Neuronal stem cell (in vitro differentiated cells): Measurements from ENCODE around the gene MXI1.

Source experiments
- DNase-seq: peaks from one replicate; pipeline ENCODE4 v3.0.0-alpha.2; 2013; ENCODE audit warnings: low spot score
- H2AFZ ChIP-seq: one replicate; pipeline ENCODE4 v1.6.1; 2013; ENCODE audit warnings: mild to moderate bottlenecking, low read length, inconsistent platforms
- H2AK5ac ChIP-seq: 2 replicates; pipeline ENCODE4 v1.6.1; 2013; ENCODE audit warnings: low read depth, mild to moderate bottlenecking, inconsistent platforms, low read length, moderate library complexity, mixed read lengths
- H2BK120ac ChIP-seq: 2 replicates; pipeline ENCODE4 v1.6.1; 2013; ENCODE audit warnings: low read depth, mild to moderate bottlenecking, inconsistent platforms, low read length, moderate library complexity, mixed read lengths
- H2BK12ac ChIP-seq: one replicate; pipeline ENCODE4 v1.6.1; 2013; ENCODE audit warnings: low read length, inconsistent platforms
- H2BK15ac ChIP-seq: 2 replicates; pipeline ENCODE4 v1.6.1; 2013; ENCODE audit warnings: mild to moderate bottlenecking, low read length, inconsistent platforms, mixed read lengths
- H2BK5ac ChIP-seq: one replicate; pipeline ENCODE4 v1.6.1; 2013; ENCODE audit warnings: inconsistent platforms, mild to moderate bottlenecking, low read length, moderate library complexity
- H3K14ac ChIP-seq: one replicate; pipeline ENCODE4 v1.6.1; 2013; ENCODE audit warnings: low read length, inconsistent platforms
- H3K18ac ChIP-seq: 2 replicates; pipeline ENCODE4 v1.6.1; 2013; ENCODE audit warnings: low read length, inconsistent platforms
- H3K23ac ChIP-seq: 2 replicates; pipeline ENCODE4 v1.6.1; 2013; ENCODE audit warnings: low read depth, mild to moderate bottlenecking, mixed read lengths, low read length, inconsistent platforms; ENCODE audit not compliant: poor library complexity
- H3K27ac ChIP-seq: replicated peaks from 3 replicates; pipeline ENCODE4 v1.5.1; 2013; ENCODE audit warnings: low read length, inconsistent platforms
- H3K27me3 ChIP-seq, 3 experiments: 2 replicates each; pipeline ENCODE4 v1.6.1; 2013; ENCODE audit warnings: low read length in 3 of 3, mild to moderate bottlenecking in 2 of 3, inconsistent platforms in 1 of 3, low read depth in 1 of 3, mixed read lengths in 1 of 3, moderate library complexity in 1 of 3; ENCODE audit not compliant: control insufficient read depth in 3 of 3, insufficient read depth in 3 of 3
- H3K36me3 ChIP-seq, 2 donors: replicated peaks in 1 of 2; 2 replicates each; pipeline ENCODE4 v1.6.1; 2013; ENCODE audit warnings: low read length in 2 of 2; ENCODE audit not compliant: control insufficient read depth in 2 of 2, insufficient read depth in 2 of 2
- H3K4ac ChIP-seq: 2 replicates; pipeline ENCODE4 v1.6.1; 2013; ENCODE audit warnings: inconsistent platforms, mild to moderate bottlenecking, low read length, moderate library complexity
- H3K4me1 ChIP-seq, 2 donors: 1 replicate in 1 of 2; 2 replicates in 1 of 2; pipeline ENCODE4 v1.6.1; 2013; ENCODE audit warnings: low read length in 2 of 2, low read depth in 1 of 2; ENCODE audit not compliant: control insufficient read depth in 2 of 2, insufficient read depth in 1 of 2
- H3K4me2 ChIP-seq: one replicate; pipeline ENCODE4 v1.6.1; 2013; ENCODE audit warnings: mild to moderate bottlenecking, low read length, inconsistent platforms; ENCODE audit not compliant: insufficient read depth, poor library complexity, severe bottlenecking
- H3K4me3 ChIP-seq, 2 donors: 2 replicates each; pipeline ENCODE4 v1.5.1; 2013; ENCODE audit warnings: low read length in 2 of 2, mild to moderate bottlenecking in 2 of 2, inconsistent platforms in 1 of 2, moderate library complexity in 1 of 2
- H3K79me1 ChIP-seq: one replicate; pipeline ENCODE4 v1.6.1; 2013; ENCODE audit warnings: low read depth, mild to moderate bottlenecking, inconsistent platforms, low read length, moderate library complexity
- H3K9ac ChIP-seq: one replicate; pipeline ENCODE4 v1.6.1; 2013; ENCODE audit warnings: mild to moderate bottlenecking, low read depth, low read length, inconsistent platforms; ENCODE audit not compliant: poor library complexity
- H3K9me3 ChIP-seq, 2 donors: replicated peaks in 1 of 2; 2 replicates each; pipeline versions ENCODE3 to v1.6.1; 2013; ENCODE audit warnings: low read length in 2 of 2, mild to moderate bottlenecking in 2 of 2, inconsistent platforms in 1 of 2, low read depth in 1 of 2, mixed read lengths in 1 of 2, moderate library complexity in 1 of 2; ENCODE audit not compliant: control insufficient read depth in 2 of 2, insufficient read depth in 1 of 2
- H4K8ac ChIP-seq: one replicate; pipeline ENCODE4 v1.6.1; 2013; ENCODE audit warnings: low read depth, mild to moderate bottlenecking, inconsistent platforms, low read length, moderate library complexity
- H4K91ac ChIP-seq: one replicate; pipeline ENCODE4 v1.6.1; 2013; ENCODE audit warnings: low read length, low read depth, mild to moderate bottlenecking, inconsistent platforms; ENCODE audit not compliant: poor library complexity
- WGBS, 2 donors: extraction: QIAGEN DNeasy Blood & Tissue Kit; methylation state at CpG; one replicate each; pipeline ENCODE4 v1.1.7; 2013; ENCODE audit warnings: missing lambda C conversion rate in 2 of 2, mixed read lengths in 1 of 2; ENCODE audit not compliant: insufficient read length in 2 of 2, insufficient replicate concordance in 1 of 2; ENCODE audit errors: extremely low coverage in 2 of 2; 5-methylcytosine and 5-hydroxymethylcytosine counted together

The MXI1 gene

DNA sequence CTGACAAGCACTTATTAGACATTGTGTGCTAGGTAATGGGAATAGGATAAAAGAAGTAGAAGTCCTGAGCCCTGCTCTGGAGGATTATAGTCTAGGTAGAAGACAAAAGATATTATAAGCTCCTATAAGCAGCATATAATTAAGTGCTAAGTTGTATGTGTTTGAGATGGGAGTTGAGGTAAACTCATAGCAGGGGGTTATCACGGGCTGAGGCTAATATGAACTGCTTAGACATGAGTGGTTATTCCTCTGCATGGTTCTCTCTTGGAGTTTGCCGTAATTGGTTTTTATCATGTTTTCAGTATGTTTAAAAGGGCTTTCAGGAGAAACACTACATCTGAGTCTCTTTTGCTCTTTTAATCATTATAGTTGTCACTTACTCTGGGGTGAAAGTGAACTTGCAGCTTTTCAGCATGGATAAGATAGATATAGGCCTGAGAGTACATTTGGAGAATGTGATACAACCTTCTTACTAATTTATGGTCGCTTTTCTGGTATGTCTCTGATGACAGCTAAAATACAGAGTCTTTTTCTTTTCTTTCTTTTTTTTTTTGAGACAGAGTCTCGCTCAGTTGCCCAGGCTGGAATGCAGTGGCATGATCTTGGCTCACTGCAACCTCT, 58.3 kb downstream of the MXI1 start:
- no peaks in the 10 kb centered on the region for H3K4me1 ChIP-seq
- peaks cover 0 to 11% of the 10 kb centered on the region in 2 donors for H3K36me3 ChIP-seq
- no peak overlapping the region for H3K14ac ChIP-seq
- H3K27ac ChIP-seq, result no peak overlapping the region
- WGBS, 2 donors, result no CpG with 5 or more reads among the region's 4 CpGs
- H3K23ac ChIP-seq, result no peak overlapping the region
- H3K4me3 ChIP-seq, result no peak overlapping the region
- no peak overlapping the region for H3K4ac ChIP-seq
- no peak overlapping the region for H2AFZ ChIP-seq
- H3K79me1 ChIP-seq, result no peaks in the 10 kb centered on the region
- no peak overlapping the region for H3K4me2 ChIP-seq
- no peak overlapping the region for H2BK15ac ChIP-seq
- DNase-seq, result no peak
- no peak overlapping the region for H4K91ac ChIP-seq
- H2BK12ac ChIP-seq, result no peak overlapping the region
- no peak overlapping the region for H2BK5ac ChIP-seq
- no peak overlapping the region for H3K9ac ChIP-seq
- H4K8ac ChIP-seq, result no peak overlapping the region
- H2BK120ac ChIP-seq, result no peak overlapping the region
- no peak overlapping the region for H2AK5ac ChIP-seq
- H3K27me3 ChIP-seq, result no peaks in the 10 kb centered on the region
- no peaks in the 10 kb centered on the region for H3K9me3 ChIP-seq
- no peak overlapping the region for H3K18ac ChIP-seq

DNA sequence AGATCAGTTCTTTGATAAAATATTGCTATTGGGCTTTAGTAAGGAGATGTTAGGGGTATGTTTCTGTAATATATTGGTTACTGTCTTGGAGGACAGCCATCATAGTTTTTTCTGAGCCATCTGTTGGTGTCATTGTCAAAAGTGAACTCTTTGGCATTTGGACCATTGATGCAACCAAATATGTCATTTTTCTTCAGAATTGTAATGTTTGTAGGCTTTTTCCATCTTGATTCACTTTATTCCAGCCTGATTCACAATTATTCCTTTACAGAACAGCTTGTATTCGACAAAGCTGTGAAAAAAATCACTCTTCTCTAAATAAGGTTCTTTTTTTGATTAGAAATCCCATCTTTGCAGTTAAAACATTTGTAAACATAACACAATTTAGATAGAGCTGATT, 59.9 kb downstream of the MXI1 start:
- H3K9ac ChIP-seq, result no peak overlapping the region
- H3K4me2 ChIP-seq, result no peak overlapping the region
- H3K23ac ChIP-seq, result no peak overlapping the region
- no peak overlapping the region for H2BK12ac ChIP-seq
- no peak overlapping the region for H2AK5ac ChIP-seq
- H3K4me1 ChIP-seq, result no peaks in the 10 kb centered on the region
- no peak overlapping the region for H3K14ac ChIP-seq
- no peaks in the 10 kb centered on the region for H3K9me3 ChIP-seq
- no peak overlapping the region for H4K8ac ChIP-seq
- no peak for DNase-seq
- no peak overlapping the region for H3K4me3 ChIP-seq
- no peak overlapping the region for H2BK15ac ChIP-seq
- no peaks in the 10 kb centered on the region for H3K79me1 ChIP-seq
- H3K18ac ChIP-seq, result no peak overlapping the region
- no peak overlapping the region for H2AFZ ChIP-seq
- no peak overlapping the region for H3K27ac ChIP-seq
- no peaks in the 10 kb centered on the region for H3K27me3 ChIP-seq
- H3K4ac ChIP-seq, result no peak overlapping the region
- H2BK5ac ChIP-seq, result no peak overlapping the region
- WGBS, 2 donors, result no CpG with 5 or more reads among the region's 1 CpG
- H2BK120ac ChIP-seq, result no peak overlapping the region
- H3K36me3 ChIP-seq, result peaks cover 0 to 4% of the 10 kb centered on the region in 2 donors
- H4K91ac ChIP-seq, result no peak overlapping the region

GRCh38 chr10:110268442-110268841, 61.0 kb downstream of the MXI1 start:
- Histone ChIP-seq H3K36me3 (peaks cover 0 to 4% of the 10 kb centered on the region in 2 donors), H3K23ac (no peak overlapping the region), H3K9me3 (no peaks in the 10 kb centered on the region), H3K4me3 (no peak overlapping the region), H3K9ac (no peak overlapping the region), H3K4me2 (no peak overlapping the region), H4K91ac (no peak overlapping the region), H3K4ac (no peak overlapping the region), H3K14ac (no peak overlapping the region), H2AK5ac (no peak overlapping the region), H2BK120ac (no peak overlapping the region), H3K79me1 (no peaks in the 10 kb centered on the region), H2BK12ac (no peak overlapping the region), H3K4me1 (no peaks in the 10 kb centered on the region), H3K18ac (no peak overlapping the region), H3K27ac (no peak overlapping the region), H4K8ac (no peak overlapping the region), H3K27me3 (no peaks in the 10 kb centered on the region), H2AFZ (no peak overlapping the region), H2BK15ac (no peak overlapping the region), H2BK5ac (no peak overlapping the region)
- DNase-seq, result no peak

DNA sequence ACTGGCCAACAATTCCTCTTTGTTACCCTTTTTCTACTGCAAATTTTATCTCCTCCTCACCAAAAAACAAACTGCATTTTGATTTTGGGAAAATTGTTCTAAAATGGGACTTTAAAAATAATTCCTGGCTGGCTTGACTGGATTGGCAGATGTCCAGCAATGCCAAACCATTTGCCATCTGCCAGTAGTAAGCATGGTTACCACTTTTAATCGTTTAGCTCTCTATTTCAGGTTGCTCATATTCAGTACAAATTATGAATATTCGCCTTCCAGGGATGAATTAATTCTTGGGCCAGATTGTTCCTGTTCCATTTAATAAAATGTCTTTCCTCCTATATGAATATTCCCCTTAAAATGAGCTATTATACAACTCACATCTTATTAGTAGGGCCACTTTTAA, 61.6 kb downstream of the MXI1 start:
- Histone ChIP-seq H2BK5ac (no peak overlapping the region), H2BK120ac (no peak overlapping the region), H3K4ac (no peak overlapping the region), H2AFZ (no peak overlapping the region), H3K27ac (no peak overlapping the region), H3K4me1 (no peaks in the 10 kb centered on the region), H3K4me2 (no peak overlapping the region), H2AK5ac (no peak overlapping the region), H3K18ac (no peak overlapping the region), H3K9me3 (no peaks in the 10 kb centered on the region), H4K91ac (no peak overlapping the region), H3K9ac (no peak overlapping the region), H3K79me1 (no peaks in the 10 kb centered on the region), H3K27me3 (no peaks in the 10 kb centered on the region), H3K14ac (no peak overlapping the region), H2BK12ac (no peak overlapping the region), H3K36me3 (no peaks in the 10 kb centered on the region), H4K8ac (no peak overlapping the region), H3K23ac (no peak overlapping the region), H2BK15ac (no peak overlapping the region), H3K4me3 (no peak overlapping the region)
- no peak for DNase-seq
- no CpG with 5 or more reads among the region's 2 CpGs for WGBS, 2 donors
